ENCODE results near the gene ZNF407. TPM values are rescaled to one million over a fixed set of nuclear protein-coding genes. Genes with fewer than 3 reads are reported as not detected.

ZNF407 gene
- total and polyA plus RNA-seq, 2 of the 13 experiments (the other 11 are each of a cell fraction or from before 2014, with no cell fraction given) = 2.3 to 8.7 TPM

GRCh38 chr18:75044296-75044695 lies 446.6 kb downstream of the ZNF407 start:
- H3K4me2 ChIP-seq (ENCODE audit: low read depth, low read length) = no peak overlapping the region
- WGBS (ENCODE audit: low lambda C conversion rate) = 95% methylated on average over 9 of the region's 9 CpGs
- CTCF ChIA-PET (ENCODE audit: low intra/inter-chr PET ratio, low total read pairs) = no interaction called here
- ATAC-seq = no peak
- H4K20me1 ChIP-seq (ENCODE audit: insufficient read depth, low read length) = no peaks in the 10 kb centered on the region
- H3K79me2 ChIP-seq (ENCODE audit: insufficient read depth, low read length) = no peaks in the 10 kb centered on the region
- no peak overlapping the region for H3K9ac ChIP-seq (ENCODE audit: insufficient read depth, low read depth, low read length)
- FAIRE-seq = no peak
- intact Hi-C loops (cut with micrococcal nuclease; ENCODE audit: unreplicated experiment) = no loop called here
- no peaks in the 10 kb centered on the region for H3K9me3 ChIP-seq (ENCODE audit: low read length)
- no peaks in the 10 kb centered on the region for H3K4me1 ChIP-seq (ENCODE audit: insufficient read depth, low read length)
- in situ Hi-C loops (cut with HindIII; ENCODE audit: extremely low pct_ligation_motif_present, low pct_unique_long_range_greater_than_20kb) = no loop called here
- BruUV-seq (replicated peaks) = no TSS peak
- no peak overlapping the region for H3K27ac ChIP-seq (ENCODE audit: extremely low read length, insufficient read depth, low read length)
- no peak overlapping the region for H3K4me3 ChIP-seq (replicated peaks in 1 of 3; ENCODE audit: insufficient read depth in 1 of 3, low read depth in 2 of 3, low read length in 3 of 3)
- H3K36me3 ChIP-seq (replicated peaks in 1 of 2; ENCODE audit: control insufficient read depth in 1 of 2, insufficient read depth in 2 of 2, low read length in 2 of 2) = no peaks in the 10 kb centered on the region
- POLR2A ChIA-PET = no interaction called here
- H2AFZ ChIP-seq (ENCODE audit: low read length) = no peak overlapping the region
- DNase-seq (ENCODE audit: low spot score) = no peak
- H3K27me3 ChIP-seq (ENCODE audit: control insufficient read depth in 1 of 2, insufficient read depth in 2 of 2, low read length in 2 of 2) = no peaks in the 10 kb centered on the region
- no peak for TF ChIP-seq CBX2 (IDR thresholded peaks at IDR 0.05; ENCODE audit: low read depth, low read length)
- no peak for TF ChIP-seq CBX2 (CRISPR knock-in tag; IDR thresholded peaks at IDR 0.05; ENCODE audit: low read depth)
- TF ChIP-seq SNAPC4 (CRISPR knock-in tag; IDR thresholded peaks at IDR 0.05) = no peak
- no peak for TF ChIP-seq CENPT (CRISPR knock-in tag; IDR thresholded peaks at IDR 0.05; ENCODE audit: low read depth)
- no peak for TF ChIP-seq DMAP1 (CRISPR knock-in tag; IDR thresholded peaks at IDR 0.05)
- TF ChIP-seq ZNF496 (CRISPR knock-in tag; IDR thresholded peaks at IDR 0.05; ENCODE audit: insufficient replicate concordance) = no peak
- no peak for TF ChIP-seq SMC3 (IDR thresholded peaks at IDR 0.05; ENCODE audit: low read length)
- no peak for TF ChIP-seq ZNF776 (CRISPR knock-in tag; IDR thresholded peaks at IDR 0.05)
- TF ChIP-seq ZBTB14 (CRISPR knock-in tag; IDR thresholded peaks at IDR 0.05) = no peak
- no peak for TF ChIP-seq CHD2 (IDR thresholded peaks at IDR 0.05; ENCODE audit: low read depth, low read length)
- no peak for TF ChIP-seq KLF9 (CRISPR knock-in tag; IDR thresholded peaks at IDR 0.05; ENCODE audit: low read depth)
- no peak for TF ChIP-seq RAD51 (IDR thresholded peaks at IDR 0.05; ENCODE audit: borderline replicate concordance)
- TF ChIP-seq REST (IDR thresholded peaks at IDR 0.05; ENCODE audit: borderline replicate concordance in 1 of 2, low read depth in 1 of 2, low read length in 2 of 2) = no peak
- no peak for TF ChIP-seq STAG1 (CRISPR knock-in tag; IDR thresholded peaks at IDR 0.05)
- no peak for TF ChIP-seq SMARCE1 (IDR thresholded peaks at IDR 0.05; ENCODE audit: borderline replicate concordance)
- no peak for TF ChIP-seq HNRNPUL1 (IDR thresholded peaks at IDR 0.05; ENCODE audit: low read depth, low read length)
- TF ChIP-seq ZNF124 (CRISPR knock-in tag; IDR thresholded peaks at IDR 0.05) = no peak
- TF ChIP-seq HDAC6 (IDR thresholded peaks at IDR 0.05; ENCODE audit: low read depth, low read length) = no peak
- no peak for TF ChIP-seq TCF7 (IDR thresholded peaks at IDR 0.05; ENCODE audit: low read depth)
